Measurements from ENCODE around the gene MOG.

The MOG gene

DNA sequence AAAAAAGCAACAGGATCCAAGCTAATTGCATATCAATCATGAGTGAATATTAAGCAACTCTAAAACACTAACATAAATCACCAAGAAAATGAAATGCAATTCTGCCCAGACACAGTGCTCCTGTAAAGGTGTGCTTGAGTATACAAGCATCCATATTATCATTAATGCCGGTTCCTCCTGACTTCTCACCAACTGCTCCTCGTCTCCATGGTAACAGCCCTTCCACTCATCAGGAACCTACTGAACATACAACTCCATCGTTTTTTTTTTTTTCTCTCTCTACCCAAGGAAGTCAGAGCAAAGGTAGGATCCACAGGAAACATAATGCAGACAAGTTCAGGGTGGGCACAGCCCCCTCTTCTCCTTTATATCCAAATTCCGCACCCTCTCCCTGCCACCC is 36.3 kb upstream of the MOG start:
- no peak for DNase-seq (ENCODE audit: low read depth)
- no peak overlapping the region for H3K4me3 ChIP-seq (ENCODE audit: control insufficient read depth, low read depth, low read length)
- TF ChIP-seq CTCF (conservative IDR thresholded peaks at IDR 0.05; ENCODE audit: control insufficient read depth, insufficient read depth, low read depth, low read length) = no peak

GRCh38 chr6:29624520-29624961 is 32.4 kb upstream of the MOG start:
- no peak overlapping the region for H3K4me3 ChIP-seq (ENCODE audit: control insufficient read depth, low read depth, low read length)
- no peak for TF ChIP-seq CTCF (conservative IDR thresholded peaks at IDR 0.05; ENCODE audit: control insufficient read depth, insufficient read depth, low read depth, low read length)
- DNase-seq (ENCODE audit: low read depth) = no peak

DNA sequence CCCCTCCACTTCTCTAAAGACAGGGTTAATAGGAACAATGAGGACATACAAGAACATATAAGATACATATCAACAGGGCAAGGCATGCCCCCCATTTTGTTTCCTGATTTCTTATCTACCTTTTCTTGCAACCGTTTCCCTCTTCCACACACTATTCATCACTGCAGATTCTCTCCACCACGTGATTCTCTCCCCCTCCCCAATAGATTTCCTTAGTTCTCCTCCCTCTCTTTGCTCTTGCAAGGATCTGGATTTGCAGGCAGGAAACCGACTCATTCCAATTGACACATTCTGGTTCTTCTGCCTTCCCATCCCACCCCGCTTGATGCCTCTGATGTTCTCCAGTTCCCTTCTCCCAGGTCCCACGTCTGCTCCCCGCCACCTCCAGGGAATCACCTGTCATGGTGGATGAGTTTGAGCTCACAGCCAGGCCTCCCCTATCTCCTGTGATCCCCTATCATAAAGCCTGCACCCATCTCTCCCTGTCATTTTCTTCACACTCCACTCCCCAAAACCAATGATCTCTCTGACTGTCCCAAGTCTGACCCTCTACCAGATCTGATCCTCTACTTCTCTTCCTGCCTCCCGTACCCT is 31.5 kb upstream of the MOG start:
- TF ChIP-seq CTCF (conservative IDR thresholded peaks at IDR 0.05; ENCODE audit: control insufficient read depth, insufficient read depth, low read depth, low read length) = no peak
- H3K4me3 ChIP-seq (ENCODE audit: control insufficient read depth, low read depth, low read length) = no peak overlapping the region
- no peak for DNase-seq (ENCODE audit: low read depth)

GRCh38 chr6:29626948-29627754 is 29.7 kb upstream of the MOG start:
- no peak for TF ChIP-seq CTCF (conservative IDR thresholded peaks at IDR 0.05; ENCODE audit: control insufficient read depth, insufficient read depth, low read depth, low read length)
- H3K4me3 ChIP-seq (ENCODE audit: control insufficient read depth, low read depth, low read length) = peak overlapping the region; percentile 73
- no peak for DNase-seq (ENCODE audit: low read depth)

DNA sequence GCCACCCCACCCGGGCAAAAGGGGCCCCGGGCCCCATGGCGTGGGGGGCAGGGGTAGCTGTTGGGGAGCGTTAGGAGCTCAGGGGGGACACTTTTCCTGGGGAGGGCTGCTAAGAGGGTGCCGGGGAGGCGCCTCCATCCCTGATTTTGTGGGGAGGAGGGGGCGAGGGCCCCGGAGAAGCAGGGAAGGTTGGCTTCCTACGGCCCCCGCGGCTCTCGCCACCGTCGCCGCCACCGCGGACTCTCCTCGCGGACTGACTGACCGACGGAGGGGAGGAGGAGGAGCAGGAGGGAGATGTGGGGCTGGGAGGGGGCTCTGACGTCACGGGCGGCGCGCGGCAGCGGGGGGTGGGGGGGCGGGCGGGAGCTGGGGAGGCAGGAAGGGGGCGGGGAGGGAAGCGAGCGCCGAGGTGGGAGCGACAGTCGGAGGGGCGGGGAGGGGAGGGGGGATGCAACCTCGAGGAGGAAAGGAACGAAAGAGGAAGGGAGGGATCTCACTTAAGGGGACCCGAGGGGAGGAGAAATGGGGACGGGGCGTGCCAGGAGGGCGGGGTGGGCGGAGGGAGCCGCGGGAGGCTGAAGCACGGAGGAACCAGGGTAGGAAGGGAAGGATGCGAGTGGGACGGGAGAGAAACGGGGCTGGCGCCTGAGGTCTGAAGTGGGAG is 29.0 kb upstream of the MOG start:
- no peak for TF ChIP-seq CTCF (conservative IDR thresholded peaks at IDR 0.05; ENCODE audit: control insufficient read depth, insufficient read depth, low read depth, low read length)
- peak; percentile 86 for DNase-seq (ENCODE audit: low read depth)

DNA sequence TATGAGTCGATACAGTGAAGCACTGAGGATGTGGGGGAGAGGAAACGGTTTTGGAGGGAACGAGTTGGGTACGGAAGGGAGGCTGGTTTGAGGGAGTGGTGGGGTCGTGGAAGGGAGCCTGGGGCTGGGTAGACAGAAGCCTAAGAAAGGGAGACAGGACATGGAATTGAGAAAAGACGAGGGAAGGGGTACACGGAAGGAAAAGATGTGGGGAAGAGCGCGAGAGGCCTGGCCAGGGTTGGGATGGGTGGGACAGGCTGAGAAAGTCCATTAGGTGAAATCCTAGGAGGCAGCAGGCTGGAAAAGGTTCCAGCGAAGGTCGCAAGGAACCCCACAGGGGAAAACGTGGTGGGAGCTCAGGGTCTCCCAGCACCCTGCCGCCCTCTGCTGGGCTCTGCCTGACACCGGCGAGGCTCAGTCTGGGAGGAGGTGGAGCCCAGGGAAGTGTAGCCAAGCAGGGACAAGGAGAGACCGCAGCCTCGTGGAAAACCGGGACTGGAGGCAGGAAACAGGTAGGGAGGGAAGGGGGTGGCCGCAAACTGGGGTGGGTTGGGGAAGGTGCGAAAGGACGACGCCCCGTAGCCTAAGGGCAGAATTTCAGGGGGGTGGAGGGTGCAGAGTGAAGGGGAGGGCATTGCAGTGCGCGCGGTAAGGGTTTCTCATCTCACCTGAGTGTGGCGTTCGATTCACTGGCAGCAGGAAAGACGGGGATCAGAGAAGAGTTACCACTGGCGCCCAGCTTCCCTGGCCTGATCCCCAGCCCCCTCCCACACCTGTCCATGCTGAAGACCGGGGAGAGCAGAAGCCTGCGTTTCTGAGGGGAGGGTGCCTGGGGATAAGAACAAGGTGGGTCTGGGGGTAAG is 28.2 kb upstream of the MOG start:
- peak overlapping the region; percentile 73 for H3K4me3 ChIP-seq (ENCODE audit: control insufficient read depth, low read depth, low read length)
- peak; percentile 75 for TF ChIP-seq CTCF (conservative IDR thresholded peaks at IDR 0.05; ENCODE audit: control insufficient read depth, insufficient read depth, low read depth, low read length)
- peak; percentile 76 for DNase-seq (ENCODE audit: low read depth)

More for the DNA sequence above, 29.0 kb upstream of the MOG start:
- H3K4me3 ChIP-seq (ENCODE audit: control insufficient read depth, low read depth, low read length) = peak overlapping the region; percentile 73

Data from fibroblast of mammary gland (primary cell).